HG02763 (cell line): ENCODE data around the gene DGLUCY.
A peak's percentile ranks its signal among the peaks of the same experiment; 100 is the strongest.
"Not testable (repeated sequence)": the region's sequence is repeated elsewhere in the genome, so short reads cannot be mapped to it uniquely, and the experiment has no call there.

ENCODE experiments used
- ATAC-seq: cut with Tn5 transposase; IDR thresholded peaks from one replicate; pipeline ENCODE4 v1.9.1; 2021; ENCODE audit warnings: mild to moderate bottlenecking, moderate library complexity; ENCODE audit not compliant: unreplicated experiment

Gene DGLUCY

GRCh38 chr14:91113829-91114078 is at the start of gene DGLUCY:
TSS of gene DGLUCY (plus strand) at chr14:91114073. CDS start at chr14:91160295, 46,222 bp downstream.
- peak; percentile 64 for ATAC-seq

DNA sequence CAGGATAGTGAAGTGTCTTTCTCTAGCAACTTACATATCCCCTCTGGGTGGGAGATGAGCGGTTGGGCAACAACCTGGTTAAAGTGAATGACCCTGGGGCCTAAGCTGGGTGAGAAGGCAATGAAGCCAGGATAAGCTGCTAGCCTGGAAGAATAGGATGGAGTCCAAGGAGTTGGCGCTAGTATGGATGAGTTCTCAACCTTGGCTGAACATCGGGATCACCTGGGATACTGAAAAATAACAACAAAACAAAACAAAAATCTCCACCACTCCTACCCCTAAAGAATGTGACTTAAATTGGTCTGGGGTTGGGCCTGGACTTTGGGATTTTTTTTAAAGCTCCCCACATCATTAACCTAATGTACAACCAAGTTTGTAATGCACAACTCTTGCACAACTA is 48.6 kb upstream of the DGLUCY start:
- ATAC-seq: no peak

DNA sequence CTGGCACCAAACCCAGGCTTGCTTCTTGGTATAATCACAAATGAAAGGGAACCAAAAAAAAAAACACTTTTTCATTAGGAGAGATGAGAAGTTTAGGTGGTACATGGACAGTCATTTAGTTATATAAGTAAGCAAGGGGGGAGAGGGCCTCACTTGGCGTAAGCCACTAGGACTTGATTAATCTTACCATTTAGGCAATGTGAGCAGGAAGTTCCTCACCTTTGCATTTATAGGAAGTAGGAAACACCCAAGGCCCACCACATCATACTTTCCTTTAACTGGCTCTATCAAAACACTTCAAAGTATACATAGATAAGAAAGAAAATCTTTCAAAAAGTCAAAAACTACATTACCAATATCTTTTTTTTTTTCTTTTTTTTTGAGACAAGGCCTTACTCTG is 46.7 kb upstream of the DGLUCY start:
- ATAC-seq: no peak

DNA sequence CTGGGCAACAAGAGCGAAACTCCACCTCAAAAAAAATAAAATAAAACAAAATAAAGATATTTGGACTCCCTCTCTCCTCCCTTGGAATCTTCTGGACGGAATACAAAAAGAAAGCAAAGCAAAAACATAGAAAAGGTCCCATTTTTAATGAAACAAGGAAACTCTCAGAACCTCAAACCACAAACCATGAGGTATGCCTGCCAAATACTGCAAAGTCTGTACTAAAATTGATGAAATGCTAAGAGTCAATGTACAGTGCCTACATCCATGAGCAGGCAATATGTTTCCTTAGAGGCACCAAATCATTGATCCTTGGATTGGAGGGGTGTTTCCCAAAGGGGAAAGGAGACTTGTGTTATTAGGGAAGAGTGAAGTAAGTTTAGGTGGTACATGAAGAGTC is 45.2 kb upstream of the DGLUCY start:
- ATAC-seq: no peak

DNA sequence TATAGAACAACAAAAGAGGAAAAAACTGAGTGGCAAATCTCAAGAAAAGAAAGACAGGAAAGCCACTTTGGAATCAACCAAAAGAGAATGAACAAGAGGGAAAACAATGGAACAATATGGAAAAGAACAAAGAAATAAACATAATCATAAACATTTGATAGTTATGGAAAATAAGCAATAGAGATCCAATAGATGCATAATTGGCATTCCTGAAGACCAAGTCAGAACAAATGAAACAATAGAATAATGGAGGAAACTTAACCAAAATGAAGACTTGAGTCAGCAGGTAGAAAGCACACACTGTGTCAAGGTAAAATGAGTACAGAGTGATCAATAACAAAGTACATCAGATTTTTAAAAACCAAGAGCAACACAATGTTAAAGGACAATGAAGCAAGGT is 43.3 kb upstream of the DGLUCY start:
- no peak for ATAC-seq

- ATAC-seq: no peak
Observed at GRCh38 chr14:91075553-91075952, 38.3 kb upstream of the DGLUCY start.

DNA sequence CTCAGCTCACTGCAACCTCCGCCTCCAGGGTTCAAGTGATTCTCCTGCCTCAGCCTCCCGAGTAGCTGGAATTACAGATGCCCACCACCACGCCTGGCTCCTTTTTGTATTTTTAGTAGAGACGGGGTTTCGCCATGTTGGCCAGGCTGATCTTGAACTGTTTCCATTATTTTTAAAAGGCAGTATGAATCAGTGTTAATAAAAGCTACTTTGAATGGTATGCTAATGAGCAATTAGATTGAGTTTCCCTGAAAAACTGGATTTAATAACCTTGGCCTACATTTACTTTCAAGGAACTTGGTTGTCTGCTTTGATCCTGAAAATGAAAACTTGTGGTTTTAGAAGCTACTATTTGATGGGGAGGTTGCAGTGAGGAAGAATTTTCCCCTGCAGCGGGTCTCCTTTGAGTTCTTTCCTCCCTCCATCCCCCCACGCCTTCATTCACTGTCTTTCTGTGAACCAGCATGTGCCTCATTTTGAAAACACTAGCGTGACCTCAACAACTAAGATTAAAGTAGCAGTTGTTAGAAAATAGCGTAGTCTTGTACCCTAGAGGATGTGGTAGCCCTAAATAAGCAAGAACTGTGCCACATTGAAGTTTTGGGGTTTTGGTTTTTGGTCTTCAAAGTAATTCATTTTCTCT is 35.7 kb upstream of the DGLUCY start:
- peak; percentile 44 for ATAC-seq

DNA sequence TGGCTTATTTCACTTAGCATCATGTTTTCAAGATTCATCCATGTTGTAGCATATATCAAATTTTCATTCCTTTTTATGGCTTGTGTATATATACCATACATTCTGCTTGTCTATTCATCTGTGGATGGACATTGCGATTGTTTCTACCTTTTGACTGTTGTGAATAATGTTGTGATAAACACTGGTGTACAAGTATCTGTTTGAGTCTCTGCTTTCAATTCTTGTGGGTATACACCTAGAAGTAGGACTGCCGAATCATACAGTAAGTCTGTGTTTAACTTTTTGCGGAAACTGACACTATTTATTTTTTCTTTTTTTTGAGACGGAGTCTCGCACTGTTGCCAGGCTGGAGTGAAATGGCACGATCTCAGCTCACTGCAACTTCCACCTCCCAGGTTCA is 33.8 kb upstream of the DGLUCY start:
- no peak for ATAC-seq

DNA sequence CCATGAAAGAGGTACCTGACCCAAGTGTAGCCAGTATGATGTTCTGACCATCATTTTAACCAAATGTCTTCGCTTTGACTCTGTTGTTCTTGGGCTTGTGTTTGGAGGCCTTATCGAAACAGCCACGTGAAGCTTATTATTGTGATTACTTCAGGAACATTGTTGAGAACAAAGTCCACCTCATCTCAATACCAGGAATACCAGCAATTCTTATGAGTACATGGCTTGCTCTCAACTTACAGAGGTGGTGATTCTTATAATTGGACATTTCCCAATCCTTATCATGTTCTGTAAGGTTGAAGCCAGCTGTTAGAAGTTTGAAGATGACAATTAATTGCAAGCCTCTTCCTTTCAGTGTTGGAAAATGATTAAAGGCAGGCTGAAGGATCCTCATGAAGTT is 31.6 kb upstream of the DGLUCY start:
- no peak for ATAC-seq

DNA sequence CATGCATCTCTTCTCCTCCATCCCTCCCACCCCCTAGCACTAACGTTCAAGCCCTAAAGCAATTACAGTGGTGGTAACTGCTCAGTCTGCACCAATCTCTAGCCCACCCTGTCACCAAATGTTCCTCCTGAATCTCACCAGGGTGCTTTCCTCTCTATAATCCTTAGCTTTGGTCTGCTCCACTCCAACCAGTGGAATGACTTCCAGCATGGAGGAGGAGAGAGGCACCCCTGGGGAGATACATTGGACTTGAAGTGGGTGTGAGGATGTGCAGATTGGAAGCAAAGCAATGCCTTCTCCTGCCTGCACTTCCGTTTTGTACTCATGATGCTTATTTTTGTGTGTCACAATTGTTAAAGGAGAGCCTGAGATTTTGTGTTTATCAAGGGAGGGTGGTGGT is 29.4 kb upstream of the DGLUCY start:
- ATAC-seq: no peak

GRCh38 chr14:91087470-91087869 is 26.4 kb upstream of the DGLUCY start:
- ATAC-seq: not testable (repeated sequence)

GRCh38 chr14:91088585-91089235 is 25.2 kb upstream of the DGLUCY start:
- no peak for ATAC-seq

- ATAC-seq: no peak
Observed at GRCh38 chr14:91089958-91090535, 23.8 kb upstream of the DGLUCY start.

DNA sequence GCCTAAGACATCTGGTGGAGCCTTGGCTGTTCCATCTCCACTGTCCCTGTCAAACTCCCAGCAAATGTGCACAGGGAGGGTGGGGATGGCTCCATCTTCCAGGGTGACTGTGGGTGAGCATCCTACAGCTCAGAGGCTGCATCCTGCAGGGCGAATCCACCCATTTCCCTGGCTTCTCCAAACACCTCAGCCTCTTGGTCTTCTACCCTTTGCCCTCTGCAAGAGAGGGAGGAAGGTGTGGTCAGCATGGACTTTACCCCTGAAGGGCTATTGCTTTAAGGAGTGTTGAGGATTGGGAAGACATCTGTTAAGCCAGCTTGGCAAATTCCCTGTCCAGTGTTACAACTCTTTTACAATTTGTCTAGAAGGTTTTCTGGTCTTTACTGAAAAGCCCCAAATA is 23.1 kb upstream of the DGLUCY start:
- no peak for ATAC-seq

DNA sequence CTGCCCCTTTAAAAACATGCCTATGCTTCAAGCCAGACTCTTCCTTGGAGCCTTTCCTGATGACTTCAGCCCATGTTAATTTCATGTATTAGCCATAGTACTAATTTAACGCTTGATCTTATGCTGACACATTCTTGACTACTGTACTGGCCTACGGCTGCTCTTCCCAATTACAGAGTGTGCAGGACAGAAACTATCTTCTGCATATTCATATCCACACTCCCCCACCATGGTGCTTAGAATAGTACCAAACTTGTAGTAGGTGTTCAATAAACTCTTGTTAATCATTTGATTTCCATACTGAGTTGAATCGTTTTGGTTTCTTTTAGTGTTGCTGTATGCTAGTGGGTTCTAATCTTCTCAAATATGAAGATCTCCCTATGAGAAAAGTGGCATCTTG is 21.8 kb upstream of the DGLUCY start:
- ATAC-seq: no peak

DNA sequence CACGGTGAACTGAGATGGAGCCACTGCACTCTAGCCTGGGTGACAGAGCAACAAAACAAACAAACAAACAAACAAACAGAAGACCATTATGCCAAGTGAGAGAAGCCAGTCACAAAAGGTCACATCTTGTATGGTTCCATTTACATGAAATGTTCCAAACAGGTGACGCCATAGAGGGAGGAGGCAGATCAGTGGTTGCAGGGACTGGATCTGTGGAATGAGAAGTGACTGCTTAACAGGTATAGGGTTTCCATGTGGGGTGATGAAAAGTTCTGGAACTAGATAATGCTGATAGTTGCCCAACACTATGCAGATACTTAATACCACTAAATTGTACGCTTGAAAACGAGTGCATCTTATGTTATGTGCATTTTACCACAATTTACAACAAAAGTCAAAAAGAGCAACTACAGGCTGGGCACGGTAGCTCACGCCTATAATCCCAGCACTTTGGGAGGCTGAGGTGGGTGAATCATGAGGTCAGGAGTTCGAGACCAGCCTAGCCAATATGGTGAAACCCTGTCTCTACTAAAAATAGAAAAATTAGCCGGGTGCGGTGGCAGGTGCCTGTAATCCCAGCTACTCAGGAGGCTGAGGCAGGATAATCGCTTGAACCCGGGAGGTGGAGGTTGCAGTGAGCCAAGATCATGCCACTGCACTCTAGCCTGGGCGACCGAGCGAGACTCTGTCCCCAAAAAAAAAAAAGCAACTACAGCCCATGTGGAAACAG is 20.0 kb upstream of the DGLUCY start:
- not testable (repeated sequence) for ATAC-seq

- no peak for ATAC-seq
Observed at GRCh38 chr14:91094772-91095171, 19.1 kb upstream of the DGLUCY start.

- no peak for ATAC-seq
Observed at GRCh38 chr14:91095178-91095577, 18.7 kb upstream of the DGLUCY start.

DNA sequence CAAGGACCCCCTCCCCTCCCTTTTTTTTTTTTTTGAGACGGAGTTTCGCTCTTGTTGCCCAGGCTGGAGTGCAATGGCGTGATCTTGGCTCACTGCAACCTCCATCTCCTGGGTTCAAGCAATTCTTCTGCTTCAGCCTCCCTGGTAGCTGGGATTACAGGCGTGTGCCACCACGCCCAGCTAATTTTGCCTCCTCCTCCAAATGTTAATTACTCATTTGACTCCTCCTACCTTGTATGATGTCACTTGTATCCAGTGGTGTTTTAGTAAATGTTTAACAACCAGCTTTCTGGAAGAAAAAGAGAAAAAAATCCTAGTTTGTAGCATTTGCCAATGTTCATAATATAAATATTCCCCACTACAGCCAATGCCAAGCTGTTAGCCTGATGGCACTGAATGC is 16.2 kb upstream of the DGLUCY start:
- ATAC-seq: not testable (repeated sequence)

DNA sequence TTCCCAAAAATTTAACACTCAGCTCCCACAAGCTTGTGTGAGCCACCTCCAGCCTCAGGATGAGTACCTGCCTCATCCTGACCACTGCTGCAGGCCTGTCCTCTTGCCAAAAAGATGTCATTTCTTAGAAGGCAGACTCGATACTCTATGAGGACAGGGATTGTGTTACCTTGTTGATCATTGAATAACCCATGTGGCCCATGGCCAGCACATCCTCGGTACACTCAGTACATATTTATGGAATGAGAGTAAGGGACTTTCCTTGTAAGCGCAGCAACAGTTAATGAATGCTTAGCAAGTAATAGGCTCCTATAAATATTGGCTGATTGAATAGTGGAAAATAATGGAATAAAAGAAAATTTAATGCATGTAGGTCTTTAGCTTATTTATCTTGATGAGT is 15.3 kb upstream of the DGLUCY start:
- ATAC-seq: no peak

DNA sequence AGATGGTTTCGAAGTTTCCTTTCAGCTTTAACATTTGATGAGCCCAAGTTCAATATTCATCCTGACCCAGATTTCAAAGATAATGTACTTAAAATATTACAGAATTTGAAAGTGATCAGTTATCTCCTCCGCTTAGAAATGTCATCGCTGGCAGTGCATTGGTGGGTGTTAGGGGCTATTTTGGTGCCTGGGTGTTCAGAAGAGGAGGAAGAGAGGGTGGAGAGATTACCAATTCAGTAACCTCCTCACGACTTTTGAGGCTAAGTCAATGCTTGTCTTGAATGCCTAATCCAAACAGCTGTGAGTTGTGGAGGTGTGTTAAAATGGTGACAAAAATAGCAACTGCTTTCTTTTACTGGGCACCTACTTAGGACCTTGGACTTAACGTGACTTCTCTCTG is 13.8 kb upstream of the DGLUCY start:
- ATAC-seq: no peak

GRCh38 chr14:91103116-91103515 is 10.8 kb upstream of the DGLUCY start:
- no peak for ATAC-seq
